HK-2 (cell line): ENCODE results near the gene COX5B.
"Not testable (repeated sequence)": the region's sequence is repeated elsewhere in the genome, so short reads cannot be mapped to it uniquely, and the experiment has no call there.

Source experiments
- DNase-seq: peaks from one replicate; pipeline ENCODE4 v3.0.0-alpha.2; 2018; ENCODE audit not compliant: unreplicated experiment

Gene COX5B

GRCh38 chr2:97654309-97654708 is 8.4 kb downstream of the COX5B start:
- no peak for DNase-seq

- no peak for DNase-seq
Measured at GRCh38 chr2:97654791-97655190, 8.9 kb downstream of the COX5B start.

GRCh38 chr2:97656129-97656755 is 10.4 kb downstream of the COX5B start:
- no peak for DNase-seq

GRCh38 chr2:97656905-97657587 is 11.2 kb downstream of the COX5B start:
- no peak for DNase-seq

GRCh38 chr2:97657986-97658690 is 12.3 kb downstream of the COX5B start:
- DNase-seq, result no peak

- no peak for DNase-seq
Measured at GRCh38 chr2:97658691-97659157, 12.9 kb downstream of the COX5B start.

GRCh38 chr2:97659256-97660043 is 13.6 kb downstream of the COX5B start:
- DNase-seq, result no peak

- no peak for DNase-seq
Measured at GRCh38 chr2:97660044-97660774, 14.3 kb downstream of the COX5B start.

- peak; percentile 24 for DNase-seq
Measured at GRCh38 chr2:97660775-97661389, 15.0 kb downstream of the COX5B start.

- DNase-seq, result no peak
Measured at GRCh38 chr2:97661927-97662326, 16.1 kb downstream of the COX5B start.

GRCh38 chr2:97662386-97662894 is 16.6 kb downstream of the COX5B start:
- no peak for DNase-seq

- peak; percentile 79 for DNase-seq
Measured at GRCh38 chr2:97662895-97663625, 17.2 kb downstream of the COX5B start.

GRCh38 chr2:97663626-97663961 is 17.7 kb downstream of the COX5B start:
- DNase-seq, result no peak

GRCh38 chr2:97663962-97664635 is 18.2 kb downstream of the COX5B start, which contains the start of gene ACTR1B:
TSS of gene ACTR1B (minus strand) at chr2:97664044. CDS start at chr2:97663890, 154 bp downstream.
- DNase-seq, result peak; percentile 99

GRCh38 chr2:97664636-97664970 is 18.7 kb downstream of the COX5B start:
- DNase-seq, result no peak

- no peak for DNase-seq
Measured at GRCh38 chr2:97669448-97669847, 23.6 kb downstream of the COX5B start, which contains the start of gene C2orf92. TSS of gene C2orf92 (plus strand) at chr2:97669713. CDS start at chr2:97669789, 76 bp downstream.

GRCh38 chr2:97670471-97670870 is 24.6 kb downstream of the COX5B start:
- no peak for DNase-seq

GRCh38 chr2:97671526-97671925 is 25.7 kb downstream of the COX5B start:
- no peak for DNase-seq

GRCh38 chr2:97672606-97673140 is 26.8 kb downstream of the COX5B start:
- DNase-seq, result not testable (repeated sequence)
